TTC549 (cell line): ENCODE measurements around the gene PIP5K1C.

Source experiments
- FAIRE-seq: peaks from 2 replicates; lab custom pipeline; 2012; peaks lifted over from hg19 to GRCh38; lab: Jason Lieb, UNC

PIP5K1C gene

DNA sequence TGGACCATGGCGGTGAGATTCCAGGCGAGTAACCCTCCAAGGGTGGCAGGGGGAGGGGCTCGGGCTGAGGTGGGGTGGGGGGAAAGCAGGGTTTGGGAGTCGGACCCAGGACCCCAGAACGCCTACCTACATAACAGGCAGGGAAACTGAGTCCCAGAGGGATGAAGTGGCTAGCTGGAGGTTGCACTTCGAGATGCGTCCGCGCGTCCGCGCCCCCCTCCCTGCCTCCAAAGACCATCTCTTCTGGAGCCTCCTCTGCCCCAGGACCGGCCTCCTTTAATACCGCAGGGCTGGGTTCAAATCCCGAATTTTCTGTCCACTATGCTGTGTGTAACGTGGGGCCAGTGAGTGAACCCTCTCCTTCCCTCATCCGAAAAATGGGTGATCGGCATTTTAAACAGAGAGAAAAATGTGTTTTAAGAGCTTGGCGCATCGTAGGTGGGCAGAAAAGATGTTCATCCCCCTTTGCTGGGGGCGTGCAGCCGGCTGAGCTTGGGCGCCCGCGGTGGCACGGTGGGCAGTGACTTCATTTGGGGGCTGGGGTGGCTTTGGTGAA, 21.7 kb upstream of the PIP5K1C start:
- no peak for FAIRE-seq

DNA sequence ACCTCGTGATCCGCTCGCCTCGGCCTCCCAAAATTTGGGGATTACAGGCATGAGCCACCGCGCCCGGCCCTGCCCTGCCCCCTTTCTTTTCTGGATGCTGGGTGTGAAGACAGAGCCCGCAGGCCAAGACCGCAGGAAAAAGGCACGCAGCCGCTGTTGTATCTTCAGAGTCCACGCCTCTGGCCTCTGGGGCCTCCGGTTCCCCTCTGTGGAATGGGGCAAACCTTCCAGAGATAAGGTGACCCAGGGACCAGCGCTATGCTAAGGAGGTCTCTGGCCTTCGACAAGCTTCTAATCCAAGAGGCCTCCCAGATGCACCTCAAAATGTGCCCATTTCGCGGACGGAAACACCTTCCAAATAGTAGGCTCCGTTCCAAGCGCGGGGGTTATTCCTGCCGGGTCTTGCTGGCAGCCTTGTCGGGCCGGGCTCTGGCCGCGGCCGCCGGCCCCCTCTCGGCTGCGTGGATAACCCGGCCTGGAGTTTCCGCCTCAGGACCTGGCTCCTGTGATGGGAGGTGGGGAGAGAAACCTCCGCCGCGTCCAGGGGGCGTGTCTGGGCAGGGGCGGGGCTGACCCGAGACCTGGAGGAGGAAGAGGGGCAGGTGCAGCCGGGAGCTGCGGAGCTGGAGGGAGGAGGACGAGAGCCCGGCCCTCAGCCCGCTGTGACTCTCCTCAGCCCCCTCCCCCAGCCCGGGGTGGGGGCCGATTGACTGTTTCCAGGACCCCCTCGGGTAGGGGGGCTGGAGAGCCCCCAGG, 21.0 kb upstream of the PIP5K1C start:
- no peak for FAIRE-seq

DNA sequence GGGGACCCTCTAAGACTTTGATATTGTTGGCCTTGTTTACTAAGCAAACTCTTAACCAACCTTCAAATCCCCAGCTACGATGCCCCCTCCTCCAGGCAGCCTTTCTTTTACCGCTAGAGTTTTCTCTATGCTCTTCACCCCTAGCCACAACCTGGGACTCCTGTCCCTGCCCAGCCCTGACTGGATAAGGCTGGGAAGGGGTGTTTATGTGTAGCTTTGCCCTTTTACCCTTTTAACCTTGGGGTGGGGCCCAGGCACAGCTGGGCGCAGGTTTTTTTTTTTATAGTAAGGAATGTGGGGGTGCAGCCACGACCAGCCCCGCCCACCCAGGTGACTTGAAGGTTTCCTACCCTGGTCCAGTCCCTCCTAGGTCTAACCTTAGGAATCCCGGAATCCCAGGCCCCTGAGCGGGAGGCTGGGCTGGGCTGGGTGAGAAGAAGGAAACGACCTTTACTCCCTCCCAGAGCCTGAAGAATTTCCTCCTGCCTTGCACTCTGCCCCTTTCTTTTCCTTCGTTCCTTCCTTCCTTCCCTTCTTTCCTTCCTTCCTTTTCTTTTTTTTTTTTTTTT, 20.2 kb upstream of the PIP5K1C start:
- FAIRE-seq: no peak

DNA sequence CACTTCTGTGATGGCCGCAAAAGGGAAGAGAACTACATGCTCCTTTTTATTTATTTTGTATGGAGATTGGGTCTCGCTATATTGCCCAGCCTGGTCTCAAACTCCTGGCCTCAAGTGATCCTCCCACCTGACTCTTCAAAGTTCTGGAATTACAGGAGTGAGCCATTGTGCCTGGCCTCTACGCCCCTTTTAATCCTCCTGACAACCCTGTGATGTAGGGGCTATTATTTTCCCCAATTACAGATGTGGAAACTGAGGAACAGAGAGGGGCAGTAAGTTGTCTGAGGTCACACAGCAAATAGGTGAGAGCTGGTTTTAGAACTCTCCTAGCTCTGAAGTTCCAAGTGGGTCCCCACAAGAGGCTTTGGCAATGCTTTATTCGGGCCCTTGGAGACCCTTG, 19.6 kb upstream of the PIP5K1C start:
- no peak for FAIRE-seq

DNA sequence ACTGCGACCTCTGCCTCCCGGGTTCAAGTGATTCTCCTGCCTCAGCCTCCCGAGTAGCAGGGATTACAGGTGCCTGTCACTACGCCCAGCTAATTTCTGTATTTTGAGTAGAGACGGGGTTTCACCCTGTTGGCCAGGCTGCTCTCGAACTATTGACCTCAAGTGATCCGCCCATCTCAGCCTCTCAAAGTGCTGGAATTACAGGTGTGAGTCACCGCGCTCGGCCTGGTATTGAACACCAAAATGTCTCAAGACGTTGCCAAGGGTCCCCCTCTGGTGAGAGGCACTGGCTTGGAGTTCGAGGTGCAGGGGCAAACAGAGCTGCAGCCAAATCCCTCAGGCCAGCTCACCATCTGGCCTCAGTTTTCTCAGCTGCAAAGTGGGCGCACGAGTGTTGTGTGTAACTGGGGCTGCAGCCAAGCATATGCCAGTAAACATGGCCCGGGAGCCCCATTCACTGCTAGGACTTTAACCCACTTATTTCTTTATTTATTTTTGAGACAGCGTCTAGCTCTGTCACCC, 15.9 kb upstream of the PIP5K1C start:
- FAIRE-seq: no peak

DNA sequence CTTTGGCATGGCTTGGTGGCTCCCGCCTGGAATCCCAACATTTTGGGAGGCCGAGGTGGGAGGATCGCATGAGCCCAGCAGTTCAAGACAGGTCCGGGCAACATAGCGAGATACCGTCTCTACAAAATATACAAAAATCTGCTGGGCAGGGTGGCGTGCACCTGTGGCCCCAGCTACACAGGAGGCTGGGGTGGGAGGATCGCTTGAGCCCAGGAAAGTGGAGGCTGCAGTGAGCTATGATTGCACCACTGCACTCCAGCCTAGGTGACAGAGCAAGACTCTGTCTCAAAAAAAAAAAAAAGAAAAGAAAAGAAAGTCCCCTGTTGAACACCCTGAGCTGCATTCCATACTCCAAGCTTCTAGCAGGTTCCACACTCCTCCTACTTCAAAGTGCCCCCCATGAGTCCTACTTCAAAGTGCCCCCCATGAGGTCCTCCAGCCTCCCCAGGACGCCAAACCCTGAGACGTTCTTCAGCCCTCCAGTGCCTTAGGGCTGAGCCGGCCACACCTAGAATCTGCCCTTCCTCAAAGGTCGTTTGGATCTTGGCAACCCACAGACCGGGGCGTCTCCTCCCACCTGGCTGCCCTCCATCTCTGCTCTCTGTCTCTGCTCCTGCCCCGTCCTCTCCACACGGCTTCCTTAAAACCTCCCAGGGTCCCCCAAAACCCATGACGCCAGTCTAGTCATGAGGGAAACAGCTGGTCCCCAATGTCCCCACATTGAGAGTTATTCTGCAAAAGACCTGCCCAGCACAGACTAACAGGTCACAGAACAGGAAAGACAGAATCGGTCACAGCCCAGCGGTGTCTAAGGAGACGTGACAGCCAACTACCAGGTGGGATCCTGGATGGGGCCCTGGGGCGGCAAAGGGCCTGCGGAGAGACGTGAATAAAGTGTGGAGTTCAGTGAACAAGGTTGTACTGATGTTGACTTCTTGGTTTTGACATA, 12.7 kb upstream of the PIP5K1C start:
- FAIRE-seq: no peak

DNA sequence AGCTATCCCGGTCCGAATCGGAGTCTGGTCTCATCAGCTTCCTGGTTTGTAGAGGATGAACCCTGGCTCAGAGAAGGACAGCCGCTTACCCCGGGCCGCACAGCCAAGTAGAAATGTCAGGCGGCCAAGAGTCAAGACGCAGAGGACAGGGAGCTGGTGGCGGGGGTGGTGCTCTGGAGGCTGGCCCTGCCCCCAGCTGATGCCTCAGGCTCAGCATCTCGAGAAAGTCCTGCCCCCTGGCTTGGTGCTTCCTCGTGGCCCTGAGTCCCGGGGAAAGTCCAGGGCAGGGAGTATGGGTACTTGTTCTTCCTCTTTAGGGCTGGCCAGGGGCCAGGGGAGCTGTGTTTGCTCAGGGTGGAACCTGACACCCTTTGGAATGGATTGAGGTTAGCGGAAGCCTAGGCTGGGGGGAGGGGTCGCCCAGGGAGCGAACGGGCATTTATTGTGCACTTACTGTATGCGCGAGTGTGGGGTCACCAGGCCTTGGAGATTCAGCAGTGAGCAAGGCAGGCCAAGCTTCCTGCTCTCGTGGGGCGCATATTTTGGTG, 10.1 kb upstream of the PIP5K1C start:
- FAIRE-seq: no peak

DNA sequence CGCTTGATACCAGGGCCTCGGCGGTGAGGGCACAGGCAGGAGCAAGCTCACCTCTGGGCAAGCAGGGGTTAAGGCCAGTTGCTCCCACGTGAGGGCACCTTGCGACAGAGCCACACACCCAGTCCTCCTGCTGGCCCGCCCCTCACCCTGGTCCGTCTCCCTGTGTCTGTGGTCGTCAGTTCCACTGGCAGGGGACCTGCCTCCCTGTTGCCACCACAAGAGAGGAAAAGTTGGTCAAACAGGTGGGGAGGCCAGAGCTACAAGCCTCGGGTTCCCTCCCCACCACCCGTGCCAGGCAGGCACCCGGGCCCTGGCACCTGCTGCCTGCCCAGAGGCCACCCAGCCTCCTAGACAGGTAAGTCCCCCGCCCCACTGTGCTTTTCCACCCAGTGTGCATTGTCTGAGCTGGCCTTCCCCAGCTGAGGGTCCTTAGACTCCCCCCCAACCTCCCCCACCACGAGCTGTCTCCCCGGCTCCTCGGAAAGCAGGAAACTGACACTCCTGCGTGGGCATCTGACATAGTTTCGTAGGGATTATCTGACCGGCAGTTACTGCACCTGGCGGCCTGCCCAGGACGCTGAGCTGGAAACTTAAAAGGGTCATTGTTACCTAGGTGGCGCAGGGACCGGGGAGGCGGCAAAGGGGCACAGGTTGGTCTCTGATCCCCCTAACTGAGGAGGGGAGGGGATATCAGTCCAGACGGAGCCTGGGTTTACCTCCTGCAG, 8.1 kb upstream of the PIP5K1C start, which contains the start of gene TJP3:
TJP3 (plus strand) TSS at position 178 of the 725 bp plus-strand sequence. CDS start 20,049 bp downstream, outside the sequence.
- no peak for FAIRE-seq

DNA sequence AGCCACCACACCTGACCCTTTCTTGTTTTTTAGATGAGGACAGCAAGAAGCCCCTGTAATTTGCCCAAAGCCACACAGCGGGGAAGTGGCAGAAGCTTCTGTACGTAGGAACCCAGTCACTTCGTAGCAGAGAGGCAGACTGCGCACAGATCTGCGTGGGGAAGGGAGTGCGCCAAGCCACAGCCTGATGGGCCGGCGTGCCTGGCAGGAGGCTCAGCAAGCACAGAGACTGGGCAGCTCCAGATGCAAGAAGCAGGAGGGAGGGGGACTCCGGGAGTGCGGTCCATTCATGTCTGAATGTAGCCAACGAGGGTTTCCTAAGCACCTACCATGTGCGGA, 7.6 kb upstream of the PIP5K1C start:
- no peak for FAIRE-seq

DNA sequence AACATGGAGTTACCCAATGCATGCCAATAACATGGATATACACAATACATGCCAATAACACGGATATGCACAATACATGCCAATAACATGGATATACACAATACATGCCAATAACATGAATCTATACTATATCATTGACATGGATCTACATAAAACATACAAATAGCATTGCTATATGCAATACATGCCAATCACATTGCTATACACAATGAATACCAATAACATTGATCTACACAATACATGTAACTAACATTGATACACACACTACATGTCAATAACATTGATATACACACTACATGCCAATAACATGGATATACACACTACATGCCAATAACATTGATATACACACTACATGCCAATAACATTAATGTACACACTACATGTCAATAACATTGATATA, 932 bp upstream of the PIP5K1C start:
- no peak for FAIRE-seq

DNA sequence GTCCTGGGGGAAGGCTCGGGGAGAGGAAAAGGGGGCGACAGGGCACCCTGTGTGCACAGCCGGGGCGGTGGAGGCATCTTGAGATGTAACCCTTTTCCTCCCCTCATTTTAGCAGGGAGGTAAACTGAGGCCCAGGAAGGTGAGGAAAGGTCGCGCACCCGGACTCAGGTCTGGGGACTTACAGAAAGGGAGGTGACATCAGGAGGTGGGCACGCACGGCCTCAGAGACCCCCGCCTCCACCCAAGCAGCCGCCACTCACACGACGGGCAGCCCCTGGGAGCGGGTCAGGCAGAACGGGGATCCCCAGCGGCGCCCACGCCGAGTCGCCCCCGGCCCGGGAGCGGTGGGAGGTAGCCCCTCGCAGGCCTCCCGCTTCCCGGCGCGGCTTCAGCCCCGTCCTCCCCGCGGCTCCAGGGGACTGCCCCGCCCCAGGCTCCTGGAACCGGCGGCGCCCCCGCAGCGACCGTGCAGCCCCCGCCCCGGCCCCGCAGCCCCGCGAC, 477 bp downstream of the PIP5K1C start:
- FAIRE-seq: no peak

DNA sequence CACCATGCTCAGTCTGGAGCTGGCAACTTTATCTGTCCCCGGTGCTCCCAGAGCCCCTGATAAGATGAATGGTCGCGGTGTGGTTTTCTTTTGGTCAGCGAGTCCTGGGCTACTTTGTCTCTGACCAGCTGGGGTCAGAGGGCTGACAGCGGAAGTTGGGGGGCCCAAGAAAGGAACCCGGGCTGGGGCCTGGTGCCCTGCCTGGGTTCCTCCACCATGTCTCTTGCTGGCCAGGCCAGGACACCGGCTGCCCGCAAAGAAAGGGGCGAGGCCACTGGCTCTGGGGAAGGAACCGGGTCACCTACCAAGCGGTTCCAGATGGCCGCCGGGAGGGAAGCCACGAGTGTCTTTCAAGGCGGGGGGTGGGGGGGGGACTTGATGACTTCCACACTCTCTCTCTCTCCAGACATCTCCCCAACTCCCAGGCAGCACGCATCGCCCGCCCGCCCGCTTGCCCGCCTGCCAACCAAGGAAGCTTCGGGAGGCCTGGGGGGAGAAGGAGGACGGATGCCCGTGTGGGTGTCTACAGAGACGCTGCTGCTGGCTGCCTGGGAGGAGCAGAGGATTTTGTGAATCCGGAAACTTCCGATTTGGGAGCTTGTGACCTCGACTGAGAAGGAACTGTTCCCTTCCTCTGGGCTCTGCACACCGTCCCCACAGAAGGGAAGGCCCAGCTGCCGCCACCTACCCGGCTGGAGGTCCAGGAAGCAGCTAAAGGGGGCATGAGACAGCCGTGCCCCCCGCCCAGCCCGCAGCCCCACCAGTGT, 1.1 kb downstream of the PIP5K1C start:
- FAIRE-seq: no peak

DNA sequence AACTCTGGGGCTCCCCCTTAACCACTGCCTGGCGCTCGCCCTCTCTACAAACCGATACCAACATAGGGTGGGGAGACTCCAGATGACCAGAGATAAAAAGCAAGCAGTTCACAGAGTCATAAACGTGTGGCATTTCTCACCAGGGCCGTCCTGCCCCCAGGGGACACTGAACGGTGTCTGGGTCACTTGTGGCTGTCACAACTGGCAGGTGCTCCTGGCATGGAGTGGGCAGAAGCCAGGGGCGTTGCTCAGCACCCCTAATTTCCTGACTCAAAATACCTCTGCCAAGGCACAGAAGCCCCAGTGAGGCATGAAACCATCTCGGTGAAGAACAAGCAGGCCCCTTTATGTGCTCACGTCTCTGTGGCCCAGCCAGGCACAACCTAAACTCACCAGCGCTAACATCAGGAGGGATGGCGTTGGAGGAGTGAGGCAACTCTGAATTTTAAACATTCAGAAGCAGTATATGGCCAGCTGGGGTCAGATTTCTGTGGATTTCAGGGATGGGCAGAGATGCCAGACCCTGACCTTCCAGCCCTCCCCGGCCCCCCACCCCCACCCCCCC, 1.8 kb downstream of the PIP5K1C start:
- no peak for FAIRE-seq

DNA sequence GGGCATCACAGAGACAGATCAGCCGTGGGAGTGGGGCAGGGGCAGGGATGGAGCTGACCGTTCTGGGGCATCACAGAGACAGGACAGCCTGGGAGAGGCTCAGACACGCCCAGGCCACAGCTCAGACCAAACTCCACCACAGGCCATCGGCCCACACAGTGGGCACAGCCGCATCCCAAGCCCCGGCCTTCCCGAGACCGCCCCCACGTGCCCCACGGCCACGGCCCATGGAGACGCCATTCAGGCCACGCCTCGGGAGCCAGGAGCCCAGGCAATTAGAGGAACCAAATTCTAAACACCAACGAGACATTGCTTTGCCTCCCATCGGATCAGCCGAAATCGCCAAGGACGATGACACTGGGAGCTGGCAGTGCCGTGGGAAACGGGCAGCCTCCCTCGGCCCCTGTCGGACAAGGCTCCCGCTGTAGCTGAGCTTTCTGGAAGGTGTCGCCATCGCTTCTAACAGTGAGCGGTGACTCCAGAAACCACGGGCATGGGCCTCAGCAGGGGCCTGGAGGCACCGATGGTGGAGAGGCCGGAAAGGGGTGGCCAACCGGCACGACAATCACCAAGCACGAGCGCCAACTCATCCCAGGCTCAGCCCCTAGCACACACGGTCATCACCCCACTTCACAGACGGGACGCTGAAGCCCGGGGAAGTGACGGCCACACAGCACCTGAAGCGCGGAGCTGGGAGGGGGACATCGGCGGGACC, 2.4 kb downstream of the PIP5K1C start:
- FAIRE-seq: no peak

DNA sequence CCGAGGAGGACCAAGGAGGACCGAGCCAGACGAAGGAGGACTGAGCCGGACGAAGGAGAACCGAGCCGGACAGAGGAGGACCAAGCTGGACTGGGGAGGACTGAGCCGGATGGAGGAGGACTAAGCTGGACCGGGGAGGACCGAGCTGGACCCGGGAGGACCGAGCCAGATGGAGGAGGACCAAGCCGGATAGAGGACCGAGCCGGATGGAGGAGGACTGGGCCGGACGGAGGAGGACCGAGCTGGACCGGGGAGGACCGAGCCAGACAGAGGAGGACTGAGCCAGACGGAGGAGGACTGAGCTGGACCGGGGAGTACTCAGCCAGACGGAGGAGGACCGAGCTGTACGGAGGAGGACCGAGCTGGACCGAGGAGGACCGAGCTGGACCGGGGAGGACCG, 3.2 kb downstream of the PIP5K1C start:
- FAIRE-seq: no peak

DNA sequence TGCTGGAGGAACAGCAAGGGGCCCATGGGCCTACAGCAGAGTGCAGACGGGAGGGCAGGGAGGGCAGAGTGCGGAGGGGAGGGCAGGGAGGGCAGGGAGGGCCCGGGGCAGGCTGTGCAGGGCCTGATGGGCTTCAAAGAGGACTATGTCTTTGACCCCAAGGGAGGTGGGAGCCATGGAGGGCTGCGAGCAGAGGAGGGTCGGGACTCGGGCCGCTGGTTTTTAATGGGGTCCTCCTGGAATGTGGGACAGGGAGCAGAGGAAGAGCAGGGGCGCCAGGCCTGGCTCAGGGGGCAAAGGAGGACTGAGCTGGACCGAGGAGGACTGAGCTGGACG, 3.6 kb downstream of the PIP5K1C start:
- no peak for FAIRE-seq

DNA sequence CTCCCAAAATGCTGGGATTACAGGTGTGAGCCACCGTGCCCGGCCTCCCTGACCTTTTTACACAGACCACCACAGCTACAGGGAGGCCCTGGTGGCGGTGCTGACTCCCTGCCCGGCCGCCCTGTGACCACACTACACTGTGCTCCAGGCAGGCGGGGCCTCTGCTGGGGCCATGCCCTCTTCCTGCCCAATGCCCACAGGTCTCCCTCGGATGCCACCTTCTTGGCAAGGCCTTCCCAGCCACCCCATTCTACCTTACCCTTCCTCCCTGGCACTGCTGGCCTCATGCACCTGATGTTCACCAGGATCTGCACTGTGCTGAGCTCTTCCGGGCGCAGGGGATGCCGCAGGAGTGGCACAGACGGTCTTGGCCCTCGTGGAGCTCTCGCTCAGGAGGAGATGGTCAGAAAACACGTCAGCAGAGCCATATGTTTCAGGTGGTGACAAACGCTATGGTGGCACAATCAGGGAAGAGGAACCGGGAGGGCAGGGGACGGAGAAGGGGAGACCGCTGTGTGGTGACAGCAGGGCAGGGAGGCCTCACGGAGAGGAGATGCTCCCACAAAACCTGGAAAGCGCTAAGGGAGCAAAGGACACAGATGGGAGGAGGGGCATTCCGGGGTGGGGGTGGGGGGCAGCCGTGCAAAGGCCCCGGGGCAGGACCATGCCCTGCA, 4.1 kb downstream of the PIP5K1C start:
- FAIRE-seq: no peak

DNA sequence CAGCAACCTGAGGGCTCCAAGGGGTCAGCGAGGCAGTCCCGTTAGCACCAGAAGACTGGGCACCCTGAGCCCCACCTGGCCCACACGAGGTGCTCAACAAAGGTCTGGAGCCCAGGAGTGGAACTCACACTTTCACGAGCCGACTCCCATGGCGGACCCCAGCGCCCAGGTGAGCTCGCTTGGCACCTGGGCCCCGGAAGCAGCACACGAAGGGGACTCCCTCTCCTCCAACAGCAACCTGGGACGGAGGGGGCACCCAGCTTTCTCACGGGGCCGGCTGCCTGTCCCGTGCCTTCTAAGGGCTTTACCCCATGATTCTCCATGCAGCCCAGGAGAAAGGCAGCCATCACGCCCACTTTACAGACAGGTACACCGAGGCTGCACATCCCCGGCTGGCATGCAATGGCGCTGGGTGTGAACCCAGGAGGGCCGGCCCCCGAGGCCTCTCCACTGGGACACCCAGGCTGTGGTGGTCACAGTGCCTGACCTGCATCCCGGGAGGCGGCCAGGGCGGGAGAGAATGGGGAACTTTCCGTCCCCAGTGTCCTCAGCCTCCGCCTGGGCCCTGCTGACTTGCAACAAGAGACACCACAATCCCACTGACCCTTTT, 5.0 kb downstream of the PIP5K1C start:
- no peak for FAIRE-seq
